Smooth muscle cell of the pulmonary artery (primary cell): ENCODE measurements around the gene KIAA0319L. TPM values are rescaled to one million over a fixed set of nuclear protein-coding genes. Genes with fewer than 3 reads are reported as not detected.

ENCODE experiments used
- total RNA-seq: library from RNA; depleted of rRNA; stranded (reverse); fragments of >200 nt; gene quantifications from 2 replicates; pipeline ENCODE4 v1.2.3, GENCODE V29; 2014

The KIAA0319L gene
- total RNA-seq, result 59.0 and 60.5 TPM in 2 replicates

DNA sequence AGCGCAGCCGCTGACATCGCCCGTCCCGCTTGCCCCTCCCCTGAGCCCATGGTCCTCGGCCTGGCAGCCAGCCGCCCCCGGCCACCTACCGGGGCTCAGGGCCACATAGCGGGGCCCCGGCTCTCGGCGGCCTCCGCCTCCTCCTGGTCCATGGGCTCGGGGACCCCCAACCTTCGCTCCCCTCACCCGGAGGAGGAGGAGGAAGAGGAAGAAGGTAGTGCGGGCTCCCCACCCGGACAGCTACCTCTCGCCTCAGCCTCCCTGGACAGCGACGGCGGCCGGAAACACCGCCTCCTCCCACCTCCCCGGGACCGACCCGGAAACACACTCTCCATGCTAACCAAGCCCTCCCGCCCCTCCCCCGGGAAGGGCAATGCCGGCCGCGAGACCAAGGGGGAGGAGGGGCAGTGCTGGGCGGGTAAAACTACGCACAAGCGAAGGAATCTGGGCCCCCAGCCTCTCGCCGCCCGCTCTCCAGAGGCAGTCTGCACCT, at the start of gene KIAA0319L:
Gene KIAA0319L, minus strand, starts transcription at position 286 of the 493 bp plus-strand sequence. CDS start 2,912 bp downstream, outside the sequence.

DNA sequence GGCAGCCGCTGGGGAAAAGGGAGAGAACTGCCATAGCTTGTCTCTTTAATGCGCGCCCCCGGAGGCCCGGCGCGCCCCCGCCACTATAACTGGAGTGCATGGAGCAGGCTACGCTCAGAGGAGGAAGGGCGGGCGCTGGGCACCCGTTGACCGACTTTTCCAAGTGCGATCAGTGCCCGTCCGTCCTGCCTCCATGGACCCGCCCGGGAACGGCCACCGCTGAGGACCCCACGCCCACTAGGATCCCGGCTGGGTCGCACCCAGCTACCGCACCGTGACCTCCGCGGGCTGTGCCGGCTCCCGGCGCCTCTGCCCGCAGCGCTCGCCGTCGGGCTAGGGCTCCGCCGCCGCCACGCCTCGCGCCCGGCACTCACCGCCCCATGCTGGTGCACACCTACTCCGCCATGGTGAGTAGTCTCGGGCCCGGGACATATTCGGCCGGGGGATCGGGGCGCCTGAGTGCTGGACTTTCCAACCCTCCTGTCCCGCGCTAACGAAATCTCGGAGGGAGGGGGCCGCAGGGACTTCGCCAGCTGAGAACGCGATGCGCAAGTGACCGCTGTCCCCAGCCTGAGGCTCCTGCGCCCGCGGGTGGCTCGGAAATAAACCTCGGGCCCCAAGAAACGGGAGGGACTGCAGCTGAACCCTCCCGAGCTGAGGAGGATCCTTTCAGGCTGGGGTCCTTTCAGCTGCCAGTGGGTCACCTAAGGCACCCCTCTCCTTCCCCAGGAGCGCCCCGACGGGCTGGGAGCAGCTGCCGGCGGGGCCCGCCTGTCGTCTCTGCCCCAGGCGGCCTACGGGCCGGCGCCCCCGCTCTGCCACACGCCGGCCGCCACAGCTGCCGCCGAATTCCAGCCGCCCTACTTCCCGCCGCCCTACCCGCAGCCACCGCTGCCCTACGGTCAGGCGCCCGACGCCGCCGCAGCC, 16.3 kb upstream of the KIAA0319L start, which contains the start of gene TFAP2E:
Gene TFAP2E, plus strand, starts transcription at position 117 of the 927 bp plus-strand sequence. Its CDS starts 264 bp downstream, at position 381.

DNA sequence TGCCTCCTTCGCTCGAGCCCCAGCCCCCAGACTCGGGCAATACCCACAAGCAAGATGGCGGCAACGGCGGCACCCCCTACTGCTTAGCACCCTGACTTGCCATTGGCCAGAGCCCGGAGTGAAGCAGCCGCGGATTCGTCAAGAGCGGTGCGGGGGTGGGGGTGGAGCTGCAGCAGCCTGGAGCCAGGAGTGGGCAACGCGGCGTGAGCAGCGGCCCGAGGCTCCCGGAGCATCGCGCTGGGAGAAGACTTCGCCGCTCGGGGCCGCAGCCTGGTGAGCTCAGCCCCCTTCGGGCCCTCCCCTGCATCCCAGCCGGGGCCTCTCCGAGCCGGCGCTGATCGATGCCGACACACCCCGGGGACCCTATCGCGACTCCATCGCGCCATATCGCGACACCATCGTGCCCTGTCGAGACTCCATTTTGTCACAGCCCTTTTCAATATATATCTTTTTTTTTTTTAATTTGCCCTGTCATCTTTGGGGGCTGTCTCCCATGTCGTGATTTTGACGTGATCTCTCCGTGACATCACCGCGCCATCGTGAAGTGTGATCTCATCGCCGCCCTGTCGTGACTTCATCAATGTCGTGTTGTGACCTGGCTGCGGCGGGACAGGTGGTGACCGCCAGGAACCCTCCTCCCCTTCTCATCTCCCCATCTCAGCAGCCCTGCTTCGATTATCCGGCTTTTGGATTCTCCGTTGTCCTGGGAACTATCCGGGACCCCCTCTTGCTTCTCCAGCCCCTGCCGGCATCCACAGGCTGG, 589 bp upstream of the KIAA0319L start, which contains the start of gene NCDN:
Gene NCDN, plus strand, starts transcription at position 189 of the 763 bp plus-strand sequence. Its CDS starts 392 bp downstream, at position 581.

Other genes starting within 250 kb of the KIAA0319L start
- 44.2 and 46.4 TPM in 2 replicates for gene NCDN, start 396 bp upstream of the KIAA0319L start, total RNA-seq
- gene TFAP2E, start 15.9 kb upstream of the KIAA0319L start, total RNA-seq, result 0.13 and 0.33 TPM in 2 replicates
- 25.2 and 25.6 TPM in 2 replicates for gene PSMB2, start 84.1 kb upstream of the KIAA0319L start, total RNA-seq
- 19.5 and 20.5 TPM in 2 replicates for gene C1orf216, start 161.5 kb upstream of the KIAA0319L start, total RNA-seq
- gene CLSPN, start 212.6 kb upstream of the KIAA0319L start, total RNA-seq, result 3.7 and 6.8 TPM in 2 replicates